K562 (cell line): ENCODE data around the gene KLRC2. TPM values are rescaled to one million over a fixed set of nuclear protein-coding genes. Genes with fewer than 3 reads are reported as not detected.

Experiments
- PREB ChIP-seq: sonication (generic); formaldehyde crosslinking; IDR thresholded peaks from 2 replicates; pipeline ENCODE4 v1.8.1; 2023; ENCODE audit warnings: mild to moderate bottlenecking, missing genetic modification reagents
- RBFOX2 ChIP-seq: fragments of 200-400 bp; formaldehyde crosslinking; IDR thresholded peaks from 2 replicates; pipeline ENCODE4 v1.6.1; 2017; ENCODE audit warnings: low read depth, mild to moderate bottlenecking, low read length, moderate library complexity
- SAFB ChIP-seq: fragments of 200-400 bp; formaldehyde crosslinking; IDR thresholded peaks from 2 replicates; pipeline ENCODE4 v1.6.1; 2017; ENCODE audit warnings: low read depth, low read length, borderline replicate concordance
- TEAD2 ChIP-seq: fragments of 450-650 bp; IDR thresholded peaks from 2 replicates; pipeline ENCODE4 v1.6.1; 2016; ENCODE audit warnings: missing genetic modification characterization, control low read depth, missing compliant biosample characterization
- ZBTB40 ChIP-seq, 2 experiments: fragments of 450-650 bp in 1 of 2; sonication (generic) in 1 of 2; formaldehyde crosslinking in 1 of 2; IDR thresholded peaks; 2 replicates each; pipeline versions ENCODE4 v1.7.1 to v1.9.0; 2016 to 2022; ENCODE audit warnings: inconsistent platforms in 1 of 2, mild to moderate bottlenecking in 1 of 2, missing genetic modification reagents in 1 of 2
- ZFX ChIP-seq: sonication (generic); formaldehyde crosslinking; IDR thresholded peaks from 2 replicates; pipeline ENCODE4 v1.8.0; 2022; ENCODE audit warnings: mild to moderate bottlenecking, missing genetic modification reagents, moderate library complexity
- ZNF224 ChIP-seq: sonication (generic); formaldehyde crosslinking; IDR thresholded peaks from 2 replicates; pipeline ENCODE4 v1.8.0; 2022; ENCODE audit warnings: mild to moderate bottlenecking, missing genetic modification reagents
- polyA plus RNA-seq, 8 experiments: library from polyadenylated mRNA; depleted of rRNA in 4 of 8; stranded (reverse) in 5 of 8; unstranded in 3 of 8; fragments of >200 nt; fragmentation: Nextera tagmentation in 2 of 8; fragmentation: Illumina TruSeq in 1 of 8; extraction: Ambion mirVana in 2 of 8; extraction: Trizol in 1 of 8; gene quantifications; 2 replicates each; pipeline versions ENCODE4 v1.2.1 to v1.2.3, GENCODE V29; 2011 to 2014; ENCODE audit warnings: inconsistent platforms in 1 of 8, missing spikeins in 1 of 8
- total RNA-seq, 7 experiments: library from RNA; depleted of rRNA in 6 of 7; stranded (reverse); fragments of >200 nt in 6 of 7; fragmentation: Illumina TruSeq in 2 of 7; extraction: Trizol in 2 of 7; gene quantifications; 2 replicates each; pipeline versions ENCODE4 v1.2.1 to v1.2.3, GENCODE V29; 2011 to 2021; ENCODE audit warnings: low replicate concordance in 1 of 7
- TF ChIP-seq, protein P1 (sequence below): fragments of 250-450 bp; sonication (Bioruptor Pico); IDR thresholded peaks from 2 replicates; pipeline ENCODE4 v1.5.0; 2022; ENCODE audit warnings: mild to moderate bottlenecking
- TF ChIP-seq, protein P2 (sequence below): fragments of 150-350 bp; IDR thresholded peaks from 2 replicates; pipeline ENCODE4 v1.6.1; 2014; ENCODE audit warnings: low read depth, mild to moderate bottlenecking, low read length, borderline replicate concordance

KLRC2 gene
- total and polyA plus RNA-seq, 9 of the 15 experiments (the other 6 are each of a cell fraction or from before 2014, with no cell fraction given) = not detected

GRCh38 chr12:10457760-10458159 lies 21.9 kb upstream of the KLRC2 start (continued):
- TF ChIP-seq ZBTB40 (IDR thresholded peaks at IDR 0.05) (no peak), ZBTB40 (CRISPR knock-in tag; IDR thresholded peaks at IDR 0.05) (no peak), SAFB (no peak), ZFX (CRISPR knock-in tag) (no peak), TEAD2 (tag) (no peak), PREB (CRISPR knock-in tag) (no peak), RBFOX2 (no peak), ZNF224 (CRISPR knock-in tag) (no peak)
- TF ChIP-seq, protein P1, sequence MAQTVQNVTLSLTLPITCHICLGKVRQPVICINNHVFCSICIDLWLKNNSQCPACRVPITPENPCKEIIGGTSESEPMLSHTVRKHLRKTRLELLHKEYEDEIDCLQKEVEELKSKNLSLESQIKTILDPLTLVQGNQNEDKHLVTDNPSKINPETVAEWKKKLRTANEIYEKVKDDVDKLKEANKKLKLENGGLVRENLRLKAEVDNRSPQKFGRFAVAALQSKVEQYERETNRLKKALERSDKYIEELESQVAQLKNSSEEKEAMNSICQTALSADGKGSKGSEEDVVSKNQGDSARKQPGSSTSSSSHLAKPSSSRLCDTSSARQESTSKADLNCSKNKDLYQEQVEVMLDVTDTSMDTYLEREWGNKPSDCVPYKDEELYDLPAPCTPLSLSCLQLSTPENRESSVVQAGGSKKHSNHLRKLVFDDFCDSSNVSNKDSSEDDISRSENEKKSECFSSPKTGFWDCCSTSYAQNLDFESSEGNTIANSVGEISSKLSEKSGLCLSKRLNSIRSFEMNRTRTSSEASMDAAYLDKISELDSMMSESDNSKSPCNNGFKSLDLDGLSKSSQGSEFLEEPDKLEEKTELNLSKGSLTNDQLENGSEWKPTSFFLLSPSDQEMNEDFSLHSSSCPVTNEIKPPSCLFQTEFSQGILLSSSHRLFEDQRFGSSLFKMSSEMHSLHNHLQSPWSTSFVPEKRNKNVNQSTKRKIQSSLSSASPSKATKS (CRISPR knock-in tag) = no peak
- TF ChIP-seq, protein P2, sequence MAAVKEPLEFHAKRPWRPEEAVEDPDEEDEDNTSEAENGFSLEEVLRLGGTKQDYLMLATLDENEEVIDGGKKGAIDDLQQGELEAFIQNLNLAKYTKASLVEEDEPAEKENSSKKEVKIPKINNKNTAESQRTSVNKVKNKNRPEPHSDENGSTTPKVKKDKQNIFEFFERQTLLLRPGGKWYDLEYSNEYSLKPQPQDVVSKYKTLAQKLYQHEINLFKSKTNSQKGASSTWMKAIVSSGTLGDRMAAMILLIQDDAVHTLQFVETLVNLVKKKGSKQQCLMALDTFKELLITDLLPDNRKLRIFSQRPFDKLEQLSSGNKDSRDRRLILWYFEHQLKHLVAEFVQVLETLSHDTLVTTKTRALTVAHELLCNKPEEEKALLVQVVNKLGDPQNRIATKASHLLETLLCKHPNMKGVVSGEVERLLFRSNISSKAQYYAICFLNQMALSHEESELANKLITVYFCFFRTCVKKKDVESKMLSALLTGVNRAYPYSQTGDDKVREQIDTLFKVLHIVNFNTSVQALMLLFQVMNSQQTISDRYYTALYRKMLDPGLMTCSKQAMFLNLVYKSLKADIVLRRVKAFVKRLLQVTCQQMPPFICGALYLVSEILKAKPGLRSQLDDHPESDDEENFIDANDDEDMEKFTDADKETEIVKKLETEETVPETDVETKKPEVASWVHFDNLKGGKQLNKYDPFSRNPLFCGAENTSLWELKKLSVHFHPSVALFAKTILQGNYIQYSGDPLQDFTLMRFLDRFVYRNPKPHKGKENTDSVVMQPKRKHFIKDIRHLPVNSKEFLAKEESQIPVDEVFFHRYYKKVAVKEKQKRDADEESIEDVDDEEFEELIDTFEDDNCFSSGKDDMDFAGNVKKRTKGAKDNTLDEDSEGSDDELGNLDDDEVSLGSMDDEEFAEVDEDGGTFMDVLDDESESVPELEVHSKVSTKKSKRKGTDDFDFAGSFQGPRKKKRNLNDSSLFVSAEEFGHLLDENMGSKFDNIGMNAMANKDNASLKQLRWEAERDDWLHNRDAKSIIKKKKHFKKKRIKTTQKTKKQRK = no peak
